ENCODE measurements around the gene DCK.
"Not testable (repeated sequence)": the region's sequence is repeated elsewhere in the genome, so short reads cannot be mapped to it uniquely, and the experiment has no call there.

Gene DCK

DNA sequence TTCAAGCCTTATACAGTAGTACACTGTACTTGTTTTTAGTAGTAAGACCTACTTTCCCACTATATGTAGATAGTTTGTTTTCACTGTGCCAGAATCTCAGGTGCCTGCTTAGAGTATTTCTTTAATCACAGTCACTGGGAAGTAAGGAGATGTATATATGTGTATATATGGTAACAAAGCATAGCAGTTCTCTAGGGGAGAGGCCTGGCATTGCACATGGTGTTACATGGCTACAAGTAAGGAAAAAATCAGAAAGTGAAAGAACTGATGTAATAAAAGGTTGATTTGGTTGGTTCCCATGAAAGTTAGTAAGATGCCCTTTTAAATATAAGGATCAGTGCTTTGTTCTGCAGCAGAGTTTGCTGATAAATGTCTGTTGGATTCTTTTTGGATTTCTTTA, 9.3 kb upstream of the DCK start:
- Histone ChIP-seq H3K9ac (ENCODE audit: low read length) (no peak overlapping the region), H3K27ac (ENCODE audit: low read depth, low read length) (no peak overlapping the region), H3K27me3 (ENCODE audit: control insufficient read depth, insufficient read depth, low read length) (no peaks in the 10 kb centered on the region), H3K4me1 (ENCODE audit: control insufficient read depth, insufficient read depth, low read length) (no peaks in the 10 kb centered on the region), H3K4me3 (ENCODE audit: low read length) (no peak overlapping the region), H3K36me3 (ENCODE audit: control insufficient read depth, insufficient read depth, low read length) (peaks cover 3% of the 10 kb centered on the region)

DNA sequence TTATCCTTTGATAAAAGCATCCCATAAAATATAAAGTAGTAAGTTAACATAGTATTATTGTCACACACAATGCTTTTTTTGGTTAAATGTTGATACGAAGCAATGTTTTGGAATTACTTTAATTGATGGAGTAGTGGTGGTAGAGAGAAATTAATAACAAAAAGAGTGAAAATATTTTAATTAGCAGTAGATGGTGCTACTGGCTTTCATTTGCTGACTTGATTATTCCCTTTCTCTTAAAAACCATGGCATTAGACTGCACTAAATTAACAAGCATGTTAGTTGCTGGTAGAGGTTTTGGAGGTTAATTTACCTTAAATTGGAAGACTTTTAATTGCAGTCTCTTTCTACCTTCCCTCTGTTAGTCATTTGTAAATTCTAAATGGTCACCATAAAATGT, 8.9 kb upstream of the DCK start:
- Histone ChIP-seq H3K27me3 (ENCODE audit: control insufficient read depth, insufficient read depth, low read length) (no peaks in the 10 kb centered on the region), H3K4me3 (ENCODE audit: low read length) (no peak overlapping the region), H3K9ac (ENCODE audit: low read length) (no peak overlapping the region), H3K36me3 (ENCODE audit: control insufficient read depth, insufficient read depth, low read length) (peaks cover 3% of the 10 kb centered on the region), H3K27ac (ENCODE audit: low read depth, low read length) (no peak overlapping the region), H3K4me1 (ENCODE audit: control insufficient read depth, insufficient read depth, low read length) (no peaks in the 10 kb centered on the region)

DNA sequence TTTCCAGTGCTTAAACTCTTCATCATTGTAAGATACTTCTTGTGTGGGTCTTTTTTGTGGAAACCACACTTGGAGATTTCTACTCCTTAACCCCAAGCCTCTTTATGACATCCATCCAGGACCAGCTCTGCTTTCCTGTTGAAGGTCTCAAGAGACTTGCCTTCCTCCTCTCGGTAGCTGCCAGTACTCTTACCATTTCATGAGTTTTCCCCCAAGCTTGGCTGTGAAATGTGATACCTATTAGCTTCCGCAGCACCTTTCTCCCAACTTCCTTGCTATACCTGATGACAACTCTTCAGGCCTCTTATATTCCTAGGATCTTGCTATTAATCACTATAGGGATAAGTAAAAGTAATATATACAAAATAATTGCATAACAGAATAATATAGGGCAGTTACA, 1.9 kb upstream of the DCK start:
- Histone ChIP-seq H3K9ac (ENCODE audit: low read length) (no peak overlapping the region), H3K36me3 (ENCODE audit: control insufficient read depth, insufficient read depth, low read length) (no peaks in the 10 kb centered on the region), H3K27ac (ENCODE audit: low read depth, low read length) (no peak overlapping the region), H3K4me1 (ENCODE audit: control insufficient read depth, insufficient read depth, low read length) (peaks cover 7% of the 10 kb centered on the region), H3K4me3 (ENCODE audit: low read length) (no peak overlapping the region), H3K27me3 (ENCODE audit: control insufficient read depth, insufficient read depth, low read length) (no peaks in the 10 kb centered on the region)

DNA sequence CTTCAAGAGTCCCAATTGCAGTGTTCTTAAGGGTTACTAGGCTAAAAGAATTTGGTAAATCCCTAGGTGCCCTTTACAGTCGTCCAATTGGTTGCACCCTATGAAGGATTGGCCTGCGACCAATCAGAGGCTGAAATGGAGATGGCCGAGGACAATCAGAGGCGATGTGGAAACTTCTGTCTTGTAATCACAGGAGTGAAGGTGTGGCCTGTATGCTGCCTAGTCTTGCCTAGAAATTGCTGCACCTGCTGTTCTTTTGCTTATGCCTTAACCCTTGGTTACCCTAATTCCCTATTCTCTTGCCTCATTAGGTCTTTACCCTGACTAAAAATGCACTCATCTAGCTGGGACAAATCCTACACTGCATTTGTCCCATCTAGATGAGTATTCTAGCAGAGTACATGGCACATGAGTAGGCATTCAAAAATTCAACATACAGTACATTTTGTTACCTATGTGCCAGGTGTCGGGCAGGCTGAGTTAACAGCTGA, 1.0 kb upstream of the DCK start:
- peak overlapping the region; percentile 92 for H3K27ac ChIP-seq (ENCODE audit: low read depth, low read length)
- peak overlapping the region; percentile 83 for H3K4me3 ChIP-seq (ENCODE audit: low read length)
- no peaks in the 10 kb centered on the region for H3K36me3 ChIP-seq (ENCODE audit: control insufficient read depth, insufficient read depth, low read length)
- H3K27me3 ChIP-seq (ENCODE audit: control insufficient read depth, insufficient read depth, low read length): no peaks in the 10 kb centered on the region
- peaks cover 7% of the 10 kb centered on the region for H3K4me1 ChIP-seq (ENCODE audit: control insufficient read depth, insufficient read depth, low read length)
- H3K9ac ChIP-seq (ENCODE audit: low read length): peak overlapping the region; percentile 63

DNA sequence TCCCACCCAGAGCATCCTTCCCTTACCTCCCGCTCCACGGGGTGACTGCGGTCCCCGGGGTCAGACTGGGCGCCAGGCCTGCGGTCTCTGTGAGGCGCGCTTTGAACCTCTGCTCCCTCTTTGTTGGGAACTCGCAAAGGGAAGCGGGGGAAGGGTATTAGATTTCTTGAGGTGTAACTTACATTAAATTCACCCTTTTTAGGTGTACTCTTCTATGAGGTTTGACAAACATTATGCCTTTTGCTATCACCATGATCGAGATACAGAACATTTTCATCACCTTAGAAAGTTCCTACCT, 569 bp downstream of the DCK start:
- H3K27ac ChIP-seq (ENCODE audit: low read depth, low read length): peak overlapping the region; percentile 92
- H3K4me1 ChIP-seq (ENCODE audit: control insufficient read depth, insufficient read depth, low read length): peaks cover 7% of the 10 kb centered on the region

DNA sequence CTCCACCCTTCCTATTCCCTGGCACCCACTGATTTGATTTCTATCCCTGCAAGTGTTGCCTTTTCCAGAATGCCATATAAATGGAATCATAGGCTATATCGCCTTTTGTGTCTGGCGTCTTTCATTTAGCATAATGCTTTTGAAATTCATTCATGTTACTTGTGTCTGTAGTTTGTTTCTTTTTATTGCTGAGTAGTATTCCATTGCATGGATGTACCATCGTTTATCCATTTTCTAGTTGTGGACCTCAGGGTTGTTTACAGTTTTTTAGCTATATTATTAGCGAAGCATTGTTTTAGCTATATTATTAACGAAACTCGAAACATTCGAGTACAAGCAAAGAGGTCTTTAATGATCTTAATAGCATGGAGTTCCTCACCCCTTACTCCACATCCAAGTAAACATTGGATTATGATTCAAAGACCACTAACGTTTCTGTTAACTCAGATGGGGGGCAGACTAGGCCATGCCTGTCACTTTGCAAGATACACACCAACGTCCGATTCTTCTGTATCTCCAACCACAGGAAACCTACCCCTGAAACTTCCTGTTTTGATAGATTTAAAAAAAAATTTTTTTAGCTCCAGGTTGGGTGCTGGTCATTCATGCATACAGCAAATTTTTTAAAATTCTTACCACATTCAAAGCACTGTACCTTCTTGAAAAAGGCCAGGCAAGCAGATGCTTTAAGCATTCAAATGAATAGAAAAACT, 1.1 kb downstream of the DCK start:
- Histone ChIP-seq H3K27me3 (ENCODE audit: control insufficient read depth, insufficient read depth, low read length) (no peaks in the 10 kb centered on the region), H3K4me3 (ENCODE audit: low read length) (peak overlapping the region; percentile 83), H3K4me1 (ENCODE audit: control insufficient read depth, insufficient read depth, low read length) (peaks cover 7% of the 10 kb centered on the region), H3K27ac (ENCODE audit: low read depth, low read length) (no peak overlapping the region), H3K36me3 (ENCODE audit: control insufficient read depth, insufficient read depth, low read length) (no peaks in the 10 kb centered on the region), H3K9ac (ENCODE audit: low read length) (no peak overlapping the region)

More for the DNA sequence above, 569 bp downstream of the DCK start:
- Histone ChIP-seq H3K36me3 (ENCODE audit: control insufficient read depth, insufficient read depth, low read length) (no peaks in the 10 kb centered on the region), H3K4me3 (ENCODE audit: low read length) (peak overlapping the region; percentile 83), H3K27me3 (ENCODE audit: control insufficient read depth, insufficient read depth, low read length) (no peaks in the 10 kb centered on the region), H3K9ac (ENCODE audit: low read length) (peak overlapping the region; percentile 73)

DNA sequence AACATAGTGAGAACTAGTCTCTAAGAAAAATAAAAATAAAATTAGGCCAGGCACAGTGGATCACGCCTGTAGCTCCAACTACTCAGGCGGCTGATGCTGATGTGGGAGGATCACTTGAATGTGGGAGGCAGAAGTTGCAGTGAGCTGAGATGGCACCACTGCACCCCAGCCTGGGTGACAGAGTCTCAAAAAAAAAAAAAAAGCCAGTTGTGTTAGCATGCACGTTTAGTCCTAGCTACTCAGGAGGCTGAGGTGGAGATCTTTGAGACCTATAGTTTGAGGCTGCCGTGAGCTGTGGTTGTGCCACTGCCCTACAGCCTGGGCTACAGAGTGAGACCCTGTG, 2.5 kb downstream of the DCK start:
- Histone ChIP-seq H3K27ac (ENCODE audit: low read depth, low read length) (no peak overlapping the region), H3K9ac (ENCODE audit: low read length) (no peak overlapping the region), H3K4me3 (ENCODE audit: low read length) (no peak overlapping the region), H3K4me1 (ENCODE audit: control insufficient read depth, insufficient read depth, low read length) (peaks cover 7% of the 10 kb centered on the region), H3K27me3 (ENCODE audit: control insufficient read depth, insufficient read depth, low read length) (no peaks in the 10 kb centered on the region), H3K36me3 (ENCODE audit: control insufficient read depth, insufficient read depth, low read length) (no peaks in the 10 kb centered on the region)

DNA sequence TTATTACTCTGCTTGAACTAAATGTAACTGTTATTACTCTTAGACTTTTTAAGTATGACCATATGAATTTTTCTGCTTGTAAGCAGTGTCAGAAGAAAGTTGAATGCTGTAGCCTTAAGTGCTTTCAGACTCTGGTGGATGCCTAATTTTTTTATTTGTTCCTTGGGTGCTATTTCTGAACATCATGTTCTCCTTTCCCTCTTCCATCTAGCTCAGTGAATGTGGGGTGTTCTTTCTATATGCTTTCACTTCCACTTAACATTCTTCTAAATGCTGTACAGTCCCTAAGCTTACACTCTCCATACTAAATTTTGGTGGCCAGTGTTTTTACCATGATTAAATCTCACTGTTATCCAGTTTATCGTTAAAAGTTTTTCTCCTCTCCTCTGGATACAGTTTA, 3.6 kb downstream of the DCK start:
- H3K27me3 ChIP-seq (ENCODE audit: control insufficient read depth, insufficient read depth, low read length): no peaks in the 10 kb centered on the region
- no peak overlapping the region for H3K9ac ChIP-seq (ENCODE audit: low read length)
- H3K4me1 ChIP-seq (ENCODE audit: control insufficient read depth, insufficient read depth, low read length): peaks cover 7% of the 10 kb centered on the region
- H3K36me3 ChIP-seq (ENCODE audit: control insufficient read depth, insufficient read depth, low read length): no peaks in the 10 kb centered on the region
- no peak overlapping the region for H3K4me3 ChIP-seq (ENCODE audit: low read length)
- no peak overlapping the region for H3K27ac ChIP-seq (ENCODE audit: low read depth, low read length)

DNA sequence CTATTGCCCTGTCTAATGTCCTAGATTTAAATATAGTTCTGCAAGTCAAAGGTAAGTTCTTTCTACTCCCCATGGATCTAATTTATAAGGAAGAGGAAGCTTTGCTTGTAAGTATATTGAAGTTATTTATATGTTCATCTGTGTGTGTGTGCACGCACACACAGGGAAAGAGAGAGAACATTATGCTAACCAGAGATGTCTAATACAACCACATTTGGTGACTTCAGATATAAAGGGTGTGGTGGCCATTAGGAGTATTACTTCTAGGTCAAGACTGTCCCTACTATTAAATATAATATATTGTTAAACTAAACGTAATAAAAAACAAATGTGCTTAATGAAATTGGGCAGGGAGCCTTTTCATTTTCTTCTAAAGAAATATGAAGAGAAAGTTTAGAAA, 4.1 kb downstream of the DCK start:
- no peak overlapping the region for H3K27ac ChIP-seq (ENCODE audit: low read depth, low read length)
- peaks cover 4% of the 10 kb centered on the region for H3K4me1 ChIP-seq (ENCODE audit: control insufficient read depth, insufficient read depth, low read length)
- H3K27me3 ChIP-seq (ENCODE audit: control insufficient read depth, insufficient read depth, low read length): no peaks in the 10 kb centered on the region
- H3K9ac ChIP-seq (ENCODE audit: low read length): no peak overlapping the region
- H3K4me3 ChIP-seq (ENCODE audit: low read length): no peak overlapping the region
- H3K36me3 ChIP-seq (ENCODE audit: control insufficient read depth, insufficient read depth, low read length): no peaks in the 10 kb centered on the region

DNA sequence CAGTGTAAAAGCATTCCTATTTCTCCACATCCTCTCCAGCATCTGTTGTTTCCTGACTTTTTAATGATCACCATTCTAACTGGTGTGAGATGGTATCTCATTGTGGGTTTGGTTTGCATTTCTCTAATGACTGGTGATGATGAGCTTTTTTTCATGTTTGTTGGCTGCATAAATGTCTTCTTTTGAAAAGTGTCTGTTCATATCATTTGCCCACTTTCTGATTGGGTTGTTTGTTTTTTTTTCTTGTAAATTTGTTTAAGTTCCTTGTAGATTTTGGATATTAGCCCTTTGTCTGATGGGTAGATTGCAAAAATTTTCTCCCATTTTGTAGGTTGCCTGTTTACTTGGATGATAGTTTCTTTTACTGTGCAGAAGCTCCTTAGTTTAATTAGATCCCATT, 6.2 kb downstream of the DCK start:
- not testable (repeated sequence) for H3K4me3 ChIP-seq (ENCODE audit: low read length); H3K27me3 ChIP-seq (ENCODE audit: control insufficient read depth, insufficient read depth, low read length); H3K27ac ChIP-seq (ENCODE audit: low read depth, low read length); H3K4me1 ChIP-seq (ENCODE audit: control insufficient read depth, insufficient read depth, low read length); H3K36me3 ChIP-seq (ENCODE audit: control insufficient read depth, insufficient read depth, low read length); H3K9ac ChIP-seq (ENCODE audit: low read length)

DNA sequence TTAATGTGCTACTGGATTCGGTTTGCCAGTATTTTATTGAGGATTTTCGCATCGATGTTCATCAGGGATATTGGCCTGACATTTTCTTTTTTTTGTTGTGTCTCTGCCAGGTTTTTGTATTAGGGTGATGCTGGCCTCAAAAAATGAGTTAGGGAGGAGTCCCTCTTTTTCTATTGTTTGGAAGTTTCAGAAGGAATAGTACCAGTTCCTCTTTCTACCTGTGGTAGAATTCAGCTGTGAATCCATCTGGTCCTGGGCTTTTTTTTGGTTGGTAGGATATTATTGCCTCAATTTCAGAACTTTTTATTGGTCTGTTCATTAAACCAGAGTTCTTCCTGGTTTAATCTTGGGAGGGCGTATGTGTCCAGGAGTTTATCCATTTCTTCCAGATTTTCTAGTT, 7.9 kb downstream of the DCK start:
- H3K27ac ChIP-seq (ENCODE audit: low read depth, low read length); H3K27me3 ChIP-seq (ENCODE audit: control insufficient read depth, insufficient read depth, low read length): not testable (repeated sequence)

DNA sequence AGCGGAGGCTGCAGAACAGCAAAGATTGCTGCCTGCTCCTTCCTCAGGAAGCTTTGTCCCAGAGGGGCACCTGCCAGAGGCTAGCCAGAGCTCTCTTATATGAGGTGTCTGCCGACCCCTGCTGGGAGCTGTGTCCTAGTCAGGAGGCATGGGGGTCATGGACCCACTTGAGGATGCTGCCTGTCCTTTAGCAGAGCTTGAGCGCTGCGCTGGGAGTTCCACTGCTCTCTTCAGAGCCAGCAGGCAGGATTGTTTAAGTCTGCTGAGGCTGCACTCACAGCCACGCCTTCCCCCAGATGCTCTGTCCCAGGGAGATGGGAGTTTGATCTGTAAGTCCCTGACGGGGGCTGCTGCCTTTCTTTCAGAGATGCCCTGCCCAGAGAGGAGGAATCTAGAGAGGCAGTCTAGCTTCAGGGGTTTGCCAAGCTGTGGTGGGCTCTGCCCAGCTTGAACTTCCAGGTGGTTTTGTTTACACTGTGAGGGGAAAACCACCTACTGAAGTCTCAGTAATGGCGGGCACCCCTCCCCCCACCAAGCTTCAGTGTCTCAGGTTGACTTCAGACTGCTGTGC, 10.9 kb downstream of the DCK start:
- Histone ChIP-seq H3K27me3 (ENCODE audit: control insufficient read depth, insufficient read depth, low read length) (no peaks in the 10 kb centered on the region), H3K27ac (ENCODE audit: low read depth, low read length) (no peak overlapping the region)

More for the DNA sequence above, 7.9 kb downstream of the DCK start:
- H3K4me1 ChIP-seq (ENCODE audit: control insufficient read depth, insufficient read depth, low read length); H3K9ac ChIP-seq (ENCODE audit: low read length); H3K4me3 ChIP-seq (ENCODE audit: low read length); H3K36me3 ChIP-seq (ENCODE audit: control insufficient read depth, insufficient read depth, low read length): not testable (repeated sequence)

DNA sequence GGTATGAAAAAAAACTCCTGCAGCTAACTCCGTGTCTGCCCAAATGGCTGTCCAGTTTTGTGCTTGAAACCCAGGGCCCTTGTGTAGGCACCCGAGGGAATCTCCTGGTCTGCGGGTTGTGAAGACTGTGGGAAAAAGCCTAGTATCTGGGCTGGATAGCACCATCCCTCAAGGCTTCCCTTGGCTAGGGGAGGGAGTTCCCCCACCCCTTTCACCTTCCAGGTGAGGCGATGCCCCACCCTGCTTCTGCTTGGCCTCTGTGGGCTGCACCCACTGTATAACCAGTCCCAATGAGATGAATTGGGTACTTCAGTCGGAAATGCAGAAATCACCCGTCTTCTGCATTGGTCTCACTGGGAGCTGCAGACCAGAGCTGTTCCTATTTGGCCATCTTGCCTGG, 11.6 kb downstream of the DCK start:
- not testable (repeated sequence) for H3K36me3 ChIP-seq (ENCODE audit: control insufficient read depth, insufficient read depth, low read length); H3K4me3 ChIP-seq (ENCODE audit: low read length); H3K9ac ChIP-seq (ENCODE audit: low read length); H3K4me1 ChIP-seq (ENCODE audit: control insufficient read depth, insufficient read depth, low read length); H3K27ac ChIP-seq (ENCODE audit: low read depth, low read length); H3K27me3 ChIP-seq (ENCODE audit: control insufficient read depth, insufficient read depth, low read length)

More for the DNA sequence above, 10.9 kb downstream of the DCK start:
- H3K4me1 ChIP-seq (ENCODE audit: control insufficient read depth, insufficient read depth, low read length): no peaks in the 10 kb centered on the region
- no peaks in the 10 kb centered on the region for H3K36me3 ChIP-seq (ENCODE audit: control insufficient read depth, insufficient read depth, low read length)
- H3K4me3 ChIP-seq (ENCODE audit: low read length): no peak overlapping the region
- no peak overlapping the region for H3K9ac ChIP-seq (ENCODE audit: low read length)
